Measurements from ENCODE around the gene SMIM24.

DNA sequence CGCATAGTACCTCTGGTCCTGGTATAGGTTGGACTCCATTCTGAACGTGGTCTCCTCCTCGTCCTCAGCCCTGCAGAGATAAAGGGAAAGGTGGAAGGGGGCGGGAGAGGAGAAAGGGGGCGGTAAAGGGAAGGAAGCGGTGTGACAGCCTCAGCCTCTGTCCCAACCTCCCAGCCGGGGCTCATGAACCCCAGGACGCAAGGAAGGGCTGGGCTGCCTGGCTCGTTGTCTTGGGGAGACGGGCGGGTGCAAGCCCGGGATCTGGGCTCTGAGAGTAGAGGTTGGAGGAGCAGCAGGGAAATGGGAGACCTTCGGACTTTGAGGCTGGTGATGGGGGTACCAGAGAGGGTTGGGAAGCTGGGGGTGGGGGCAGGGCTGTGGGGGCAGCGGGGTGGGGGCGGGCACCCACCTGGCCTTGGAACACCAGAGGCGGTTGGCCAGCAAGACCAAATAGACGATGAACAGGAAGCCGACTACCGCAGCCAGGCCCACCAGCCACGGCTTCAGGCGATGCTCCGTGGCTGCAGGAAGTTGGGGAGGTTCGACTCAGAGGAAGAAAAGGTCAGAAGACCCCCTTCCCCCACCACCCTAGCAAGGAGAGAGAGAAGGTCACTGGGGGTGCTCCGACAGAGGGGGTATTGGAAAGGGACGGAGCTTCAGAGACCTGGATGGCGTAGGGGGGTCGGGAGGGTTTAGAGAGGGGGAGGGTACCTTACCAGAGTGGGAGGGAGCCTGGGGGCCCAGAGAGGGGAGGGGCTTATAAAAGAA, 1.7 kb downstream of the SMIM24 start:
- TF ChIP-seq, protein P1, sequence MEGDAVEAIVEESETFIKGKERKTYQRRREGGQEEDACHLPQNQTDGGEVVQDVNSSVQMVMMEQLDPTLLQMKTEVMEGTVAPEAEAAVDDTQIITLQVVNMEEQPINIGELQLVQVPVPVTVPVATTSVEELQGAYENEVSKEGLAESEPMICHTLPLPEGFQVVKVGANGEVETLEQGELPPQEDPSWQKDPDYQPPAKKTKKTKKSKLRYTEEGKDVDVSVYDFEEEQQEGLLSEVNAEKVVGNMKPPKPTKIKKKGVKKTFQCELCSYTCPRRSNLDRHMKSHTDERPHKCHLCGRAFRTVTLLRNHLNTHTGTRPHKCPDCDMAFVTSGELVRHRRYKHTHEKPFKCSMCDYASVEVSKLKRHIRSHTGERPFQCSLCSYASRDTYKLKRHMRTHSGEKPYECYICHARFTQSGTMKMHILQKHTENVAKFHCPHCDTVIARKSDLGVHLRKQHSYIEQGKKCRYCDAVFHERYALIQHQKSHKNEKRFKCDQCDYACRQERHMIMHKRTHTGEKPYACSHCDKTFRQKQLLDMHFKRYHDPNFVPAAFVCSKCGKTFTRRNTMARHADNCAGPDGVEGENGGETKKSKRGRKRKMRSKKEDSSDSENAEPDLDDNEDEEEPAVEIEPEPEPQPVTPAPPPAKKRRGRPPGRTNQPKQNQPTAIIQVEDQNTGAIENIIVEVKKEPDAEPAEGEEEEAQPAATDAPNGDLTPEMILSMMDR (IDR thresholded peaks at IDR 0.05; ENCODE audit: low read length): no peak
- TF ChIP-seq EZH2 (optimal IDR thresholded peaks at IDR 0.05; ENCODE audit: low read depth, low read length) (no peak), EZH2phosphoT487 (IDR thresholded peaks at IDR 0.05; ENCODE audit: low read length) (no peak)
